ENCODE results near the gene LYSET.
"Not testable (repeated sequence)": the region's sequence is repeated elsewhere in the genome, so short reads cannot be mapped to it uniquely, and the experiment has no call there.

LYSET gene

GRCh38 chr14:93184391-93185348, at the start of gene LYSET, which contains the start of gene MOAP1:
LYSET (plus strand) TSS chr14:93185317; CDS start chr14:93185406, 89 bp downstream.
MOAP1 (minus strand) TSS chr14:93184897; CDS start chr14:93184242, 655 bp downstream.
- in situ Hi-C loops (cut with MboI; ENCODE audit: low sequenced_read_pairs): no loop called here

- in situ Hi-C loops (cut with MboI; ENCODE audit: low sequenced_read_pairs): no loop called here
Observed at GRCh38 chr14:93135399-93135798, 49.7 kb upstream of the LYSET start.

GRCh38 chr14:93136009-93136408, 49.1 kb upstream of the LYSET start:
- in situ Hi-C loops (cut with MboI; ENCODE audit: low sequenced_read_pairs): no loop called here

- in situ Hi-C loops (cut with MboI; ENCODE audit: low sequenced_read_pairs): not testable (repeated sequence)
Observed at GRCh38 chr14:93136508-93136907, 48.6 kb upstream of the LYSET start.

- in situ Hi-C loops (cut with MboI; ENCODE audit: low sequenced_read_pairs): no loop called here
Observed at GRCh38 chr14:93137864-93138263, 47.3 kb upstream of the LYSET start.

GRCh38 chr14:93142854-93143652, 42.1 kb upstream of the LYSET start:
- in situ Hi-C loops (cut with MboI; ENCODE audit: low sequenced_read_pairs): loop anchor here (10.0 kb wide), 1 partner anchor 198 kb away; no protein-coding TSS in a partner anchor

- in situ Hi-C loops (cut with MboI; ENCODE audit: low sequenced_read_pairs): loop anchor here (10.0 kb wide), 1 partner anchor 201 kb away; no protein-coding TSS in a partner anchor
Observed at GRCh38 chr14:93146119-93146518, 39.0 kb upstream of the LYSET start.

GRCh38 chr14:93148979-93149378, 36.1 kb upstream of the LYSET start:
- in situ Hi-C loops (cut with MboI; ENCODE audit: low sequenced_read_pairs): loop anchor here (10.0 kb wide), 1 partner anchor 204 kb away; no protein-coding TSS in a partner anchor

GRCh38 chr14:93150227-93151208, 34.6 kb upstream of the LYSET start:
- in situ Hi-C loops (cut with MboI; ENCODE audit: low sequenced_read_pairs): no loop called here

- in situ Hi-C loops (cut with MboI; ENCODE audit: low sequenced_read_pairs): no loop called here
Observed at GRCh38 chr14:93153121-93153520, 32.0 kb upstream of the LYSET start.

GRCh38 chr14:93155667-93156066, 29.4 kb upstream of the LYSET start:
- in situ Hi-C loops (cut with MboI; ENCODE audit: low sequenced_read_pairs): no loop called here

GRCh38 chr14:93156693-93157369, 28.3 kb upstream of the LYSET start:
- in situ Hi-C loops (cut with MboI; ENCODE audit: low sequenced_read_pairs): no loop called here

GRCh38 chr14:93158349-93158748, 26.8 kb upstream of the LYSET start:
- in situ Hi-C loops (cut with MboI; ENCODE audit: low sequenced_read_pairs): not testable (repeated sequence)

- in situ Hi-C loops (cut with MboI; ENCODE audit: low sequenced_read_pairs): not testable (repeated sequence)
Observed at GRCh38 chr14:93159625-93160352, 25.3 kb upstream of the LYSET start.

GRCh38 chr14:93160353-93160801, 24.7 kb upstream of the LYSET start:
- in situ Hi-C loops (cut with MboI; ENCODE audit: low sequenced_read_pairs): no loop called here

- in situ Hi-C loops (cut with MboI; ENCODE audit: low sequenced_read_pairs): no loop called here
Observed at GRCh38 chr14:93161411-93161940, 23.6 kb upstream of the LYSET start.

GRCh38 chr14:93163564-93163963, 21.6 kb upstream of the LYSET start:
- in situ Hi-C loops (cut with MboI; ENCODE audit: low sequenced_read_pairs): no loop called here

Measured in HL-60/S4 treated with retinoic acid at 250 ng/mL for 4 days and 3 days (cell line).